Thoracic aorta (tissue), 2 donors: Measurements from ENCODE around the gene TMC6. TPM values are rescaled to one million over a fixed set of nuclear protein-coding genes. Genes with fewer than 3 reads are reported as not detected.

Experiments used
- ATAC-seq: fragments of 150-250 bp; one replicate; pipeline ENCODE4 v1.8.0; 2017; ENCODE audit warnings: low read depth; ENCODE audit not compliant: insufficient number of reproducible peaks, low FRiP score
- DNase-seq: peaks from one replicate; pipeline ENCODE4 v3.0.0-alpha.2; 2020; ENCODE audit warnings: low spot score
- H3K27ac ChIP-seq, 2 donors: fragments of 200-600 bp; sonication (generic); 1 replicate in 1 of 2; 2 replicates in 1 of 2; pipeline ENCODE4 v1.5.1; 2016; ENCODE audit warnings: mild to moderate bottlenecking in 2 of 2, moderate library complexity in 2 of 2
- H3K27me3 ChIP-seq: fragments of 200-600 bp; sonication (generic); replicated peaks from 2 replicates; pipeline ENCODE4 v1.6.0; 2016; ENCODE audit warnings: mild to moderate bottlenecking; ENCODE audit not compliant: insufficient read depth
- H3K36me3 ChIP-seq: fragments of 200-600 bp; sonication (generic); one replicate; pipeline ENCODE4 v1.5.1; 2016
- H3K4me1 ChIP-seq, 2 donors: fragments of 200-600 bp; sonication (generic); 1 replicate in 1 of 2; 2 replicates in 1 of 2; pipeline versions ENCODE4 v1.5.1 to v1.6.0; 2016; ENCODE audit warnings: low read depth in 2 of 2, mild to moderate bottlenecking in 1 of 2; ENCODE audit not compliant: control insufficient read depth in 1 of 2
- H3K4me3 ChIP-seq: fragments of 200-600 bp; sonication (generic); 2 replicates; pipeline ENCODE4 v1.5.1; 2016; ENCODE audit warnings: mild to moderate bottlenecking
- H3K9me3 ChIP-seq: fragments of 200-600 bp; sonication (generic); 2 replicates; pipeline ENCODE4 v1.5.1; 2016
- total RNA-seq, 2 donors: library from RNA; depleted of rRNA; stranded (reverse); fragments of >200 nt; gene quantifications; one replicate each; pipeline versions ENCODE4 v1.1.0 to v1.2.3, GENCODE V29; 2016
- TF ChIP-seq, protein P1 (sequence below): fragments of 200-600 bp; sonication (generic); IDR thresholded peaks from one replicate; pipeline ENCODE4 v1.5.1; 2019; ENCODE audit warnings: antibody characterized with exemption

The TMC6 gene
- total RNA-seq, 2 donors from 2014 or later: 22.6 to 44.3 TPM

DNA sequence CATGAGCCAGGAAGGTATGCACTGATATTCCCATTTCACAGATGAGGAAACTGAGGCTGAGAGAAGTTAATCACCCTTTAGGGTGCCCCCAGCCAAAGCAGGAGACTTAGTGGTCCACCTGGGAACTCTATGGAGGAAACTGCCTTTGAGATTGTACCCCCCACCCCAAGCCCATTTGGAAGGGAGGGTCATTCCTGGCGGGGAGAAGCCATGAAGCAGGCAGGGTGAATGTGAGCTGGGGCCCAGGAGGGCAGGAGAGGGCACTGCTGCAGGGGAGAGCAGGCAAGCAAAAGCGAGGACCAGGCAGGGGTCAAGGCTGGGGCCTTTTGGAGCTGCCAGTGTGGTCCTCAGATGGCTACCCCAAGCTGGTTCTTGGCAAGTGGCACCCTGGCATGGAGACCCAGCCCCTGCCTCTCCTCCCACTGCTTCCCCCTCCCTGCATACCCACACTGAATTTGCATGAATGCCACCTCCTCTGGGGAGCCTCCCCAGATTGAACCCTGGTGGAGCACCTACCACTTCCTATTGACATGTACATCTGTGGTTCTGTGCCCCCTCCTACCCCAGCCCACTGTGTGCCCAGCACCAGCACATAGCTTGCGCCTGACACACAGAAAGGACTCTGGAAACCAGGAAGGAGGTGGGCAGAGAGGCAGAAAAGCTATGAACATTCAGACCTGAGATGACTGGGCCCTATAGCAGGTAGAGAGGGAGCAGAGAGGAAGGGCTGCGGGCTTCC, 965 bp upstream of the TMC6 start:
- no peak for ATAC-seq
- Histone ChIP-seq H3K36me3 (no peaks in the 10 kb centered on the region), H3K4me3 (peak overlapping the region; percentile 79), H3K27ac (no peak overlapping the region), H3K4me1 (peaks cover 19 to 50% of the 10 kb centered on the region in 2 donors), H3K9me3 (no peaks in the 10 kb centered on the region), H3K27me3 (no peaks in the 10 kb centered on the region)
- TF ChIP-seq, protein P1, sequence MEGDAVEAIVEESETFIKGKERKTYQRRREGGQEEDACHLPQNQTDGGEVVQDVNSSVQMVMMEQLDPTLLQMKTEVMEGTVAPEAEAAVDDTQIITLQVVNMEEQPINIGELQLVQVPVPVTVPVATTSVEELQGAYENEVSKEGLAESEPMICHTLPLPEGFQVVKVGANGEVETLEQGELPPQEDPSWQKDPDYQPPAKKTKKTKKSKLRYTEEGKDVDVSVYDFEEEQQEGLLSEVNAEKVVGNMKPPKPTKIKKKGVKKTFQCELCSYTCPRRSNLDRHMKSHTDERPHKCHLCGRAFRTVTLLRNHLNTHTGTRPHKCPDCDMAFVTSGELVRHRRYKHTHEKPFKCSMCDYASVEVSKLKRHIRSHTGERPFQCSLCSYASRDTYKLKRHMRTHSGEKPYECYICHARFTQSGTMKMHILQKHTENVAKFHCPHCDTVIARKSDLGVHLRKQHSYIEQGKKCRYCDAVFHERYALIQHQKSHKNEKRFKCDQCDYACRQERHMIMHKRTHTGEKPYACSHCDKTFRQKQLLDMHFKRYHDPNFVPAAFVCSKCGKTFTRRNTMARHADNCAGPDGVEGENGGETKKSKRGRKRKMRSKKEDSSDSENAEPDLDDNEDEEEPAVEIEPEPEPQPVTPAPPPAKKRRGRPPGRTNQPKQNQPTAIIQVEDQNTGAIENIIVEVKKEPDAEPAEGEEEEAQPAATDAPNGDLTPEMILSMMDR: no peak
- no peak for DNase-seq

GRCh38 chr17:78127888-78128550, 536 bp downstream of the TMC6 start:
- TF ChIP-seq, protein P1: no peak
- Histone ChIP-seq H3K4me1 (peaks cover 19 to 50% of the 10 kb centered on the region in 2 donors), H3K4me3 (peak overlapping the region; percentile 79), H3K36me3 (no peaks in the 10 kb centered on the region), H3K9me3 (no peaks in the 10 kb centered on the region), H3K27ac (peak overlapping the region in 1 of 2 donors; percentile 57), H3K27me3 (no peaks in the 10 kb centered on the region)
- ATAC-seq: no peak
- no peak for DNase-seq

GRCh38 chr17:78127239-78127887, 1.2 kb downstream of the TMC6 start:
- Histone ChIP-seq H3K27me3 (no peaks in the 10 kb centered on the region), H3K36me3 (no peaks in the 10 kb centered on the region), H3K27ac (peak overlapping the region in 1 of 2 donors; percentile 57), H3K9me3 (no peaks in the 10 kb centered on the region), H3K4me1 (peaks cover 19 to 45% of the 10 kb centered on the region in 2 donors), H3K4me3 (peak overlapping the region; percentile 79)
- DNase-seq (no peak), ATAC-seq (peak; percentile 1)
- TF ChIP-seq, protein P1: no peak

- Histone ChIP-seq H3K27ac (no peak overlapping the region), H3K4me1 (peaks cover 19 to 40% of the 10 kb centered on the region in 2 donors), H3K4me3 (peak overlapping the region; percentile 79), H3K27me3 (no peaks in the 10 kb centered on the region), H3K9me3 (no peaks in the 10 kb centered on the region), H3K36me3 (no peaks in the 10 kb centered on the region)
- no peak for ATAC-seq
- DNase-seq: no peak
- TF ChIP-seq, protein P1: no peak
Measured at GRCh38 chr17:78126895-78127238, 1.7 kb downstream of the TMC6 start.
